Activated CD8-positive, alpha-beta memory T cell treated with anti-CD3 and anti-CD28 coated beads for 1 hour (primary cell): ENCODE data around the gene TPRG1L.

Experiments used
- DNase-seq, 2 donors: peaks; one replicate each; pipeline ENCODE4 v3.0.0-alpha.2; 2020; ENCODE audit warnings: low read depth in 1 of 2; ENCODE audit errors: extremely low read depth in 1 of 2

Gene TPRG1L

DNA sequence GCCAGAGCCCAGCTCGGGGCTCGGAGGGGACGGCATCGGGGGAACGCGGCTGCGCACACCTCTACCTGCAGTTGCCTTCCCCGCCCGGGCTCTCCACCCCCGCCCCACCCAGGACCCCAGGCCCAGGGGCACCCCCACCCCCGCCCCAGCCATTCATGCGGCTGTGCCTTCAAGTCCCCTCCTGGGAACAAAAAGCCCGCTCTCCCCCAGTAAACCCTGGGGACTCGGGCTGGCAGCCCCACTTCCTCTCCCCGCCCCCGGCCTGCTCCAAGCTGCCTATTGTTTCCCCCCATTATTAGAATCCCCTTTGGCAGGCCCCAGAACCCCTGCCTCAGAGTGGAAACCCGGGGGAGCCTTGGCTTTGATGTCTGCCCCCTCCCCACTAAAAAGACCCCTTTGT, 31.5 kb upstream of the TPRG1L start:
- no peak for DNase-seq

DNA sequence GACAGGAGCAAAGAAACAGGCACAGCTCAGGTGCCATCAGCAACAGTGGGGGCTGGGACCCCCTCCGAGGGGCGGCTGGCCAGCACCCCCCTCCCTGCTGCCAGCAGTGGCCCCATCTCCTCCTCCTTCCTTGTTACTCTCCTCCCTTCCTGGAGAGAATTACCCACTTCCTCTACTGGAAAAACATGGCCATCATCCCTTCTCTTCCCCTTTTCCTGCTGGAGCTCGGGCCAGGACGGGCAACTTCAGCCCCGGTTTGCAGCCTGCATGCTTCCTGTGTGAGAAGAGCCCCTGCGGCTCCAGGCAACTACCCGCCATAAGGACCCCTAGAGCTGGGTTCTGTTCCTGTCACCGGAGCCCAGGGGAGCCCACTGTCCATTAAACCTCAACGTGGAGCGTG, 31.1 kb upstream of the TPRG1L start:
- DNase-seq: no peak

DNA sequence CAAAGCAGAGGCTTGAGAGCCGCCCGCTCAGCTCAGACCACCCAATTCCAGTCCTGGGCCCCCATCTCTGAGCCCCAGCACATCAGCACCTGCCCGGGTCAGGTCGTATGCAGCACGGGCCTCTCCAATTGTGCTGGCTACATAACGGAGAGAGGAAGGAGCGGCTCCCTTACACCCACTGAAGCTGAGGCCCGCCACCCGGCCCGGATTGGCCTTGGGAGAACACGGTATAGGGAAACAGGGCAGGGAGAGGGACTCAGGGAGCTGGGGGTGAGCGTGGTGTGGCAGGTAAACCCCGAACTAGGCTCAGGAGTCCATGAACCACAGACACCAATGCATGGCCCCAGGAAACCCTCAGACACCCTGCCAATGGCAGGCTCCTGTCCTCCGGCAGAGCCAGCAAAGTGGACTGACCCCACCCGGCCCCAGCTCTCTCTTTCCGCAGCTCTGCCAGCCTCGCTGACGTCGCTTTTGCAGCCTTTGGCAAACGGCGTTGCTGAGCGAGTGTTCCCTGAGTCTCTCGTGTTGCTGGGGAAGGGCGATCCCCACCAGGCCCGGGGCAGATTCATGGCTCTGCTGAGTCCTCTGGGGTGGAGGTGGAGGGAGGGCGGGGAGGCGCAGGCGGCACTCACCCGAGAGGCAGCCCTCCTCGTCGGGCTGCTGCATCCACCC, 30.0 kb upstream of the TPRG1L start:
- DNase-seq: no peak

DNA sequence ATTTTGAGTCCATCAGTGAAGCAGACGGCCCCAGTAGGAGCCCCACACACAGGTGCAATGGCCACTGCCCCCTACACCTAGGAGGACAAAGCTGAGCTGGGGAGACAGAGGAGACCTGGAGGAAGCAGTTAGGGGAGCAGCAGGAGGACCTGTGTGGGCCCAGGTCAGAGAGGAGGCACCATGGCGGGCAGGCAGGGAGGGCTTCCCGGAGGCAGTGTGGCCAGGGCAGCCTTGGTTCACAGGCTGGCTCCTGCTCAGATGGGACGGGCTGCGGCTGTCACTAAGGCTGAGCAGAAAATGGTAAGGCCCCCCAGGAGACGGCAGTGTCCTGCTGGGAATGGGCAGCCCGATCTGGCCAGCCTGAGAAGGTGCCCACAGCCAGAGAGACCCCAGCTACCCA, 28.9 kb upstream of the TPRG1L start:
- no peak for DNase-seq

DNA sequence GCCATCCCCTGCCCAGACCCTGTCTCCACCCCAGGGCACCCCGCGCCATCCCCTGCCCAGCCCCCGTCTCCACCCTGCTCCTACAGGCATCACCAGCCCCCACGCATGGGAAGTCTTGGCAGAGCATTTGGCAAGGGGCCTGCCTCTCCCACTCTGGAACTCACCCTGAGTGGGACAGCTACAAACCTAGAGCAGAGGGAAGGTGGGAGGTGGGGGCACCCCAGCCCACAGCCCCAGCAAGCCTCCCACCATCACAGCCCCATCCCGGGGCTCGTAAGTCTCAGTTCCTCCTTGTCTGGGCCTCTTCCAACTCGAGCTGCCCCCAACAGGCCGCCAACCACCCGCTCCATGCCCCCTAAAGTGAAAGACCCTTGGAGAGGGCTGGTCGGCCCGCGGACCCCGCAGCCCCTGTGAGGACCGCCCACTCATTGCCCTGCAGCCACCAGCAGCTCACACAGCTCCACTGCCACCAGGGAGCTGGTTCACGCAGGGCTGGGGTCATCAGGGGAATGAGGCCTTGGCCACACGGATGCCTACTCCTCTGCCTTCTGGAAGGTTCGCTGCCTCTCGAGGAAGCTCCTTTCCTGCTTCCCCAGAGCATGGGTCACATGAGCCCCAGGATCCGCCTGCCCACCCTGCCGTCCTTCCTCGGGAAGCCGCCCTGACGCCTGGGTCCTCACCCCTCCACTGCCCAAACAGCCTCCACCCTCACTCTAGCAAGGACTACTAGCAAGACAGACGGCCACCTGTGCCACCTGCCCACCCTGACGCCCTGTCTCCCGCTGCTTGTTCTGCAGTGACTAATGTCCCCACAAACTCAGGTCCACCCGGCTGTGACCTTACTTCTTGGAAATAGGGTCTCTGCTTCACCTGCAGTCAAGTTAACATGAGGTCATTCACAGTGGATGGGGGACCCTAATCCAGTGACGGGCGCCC, 27.9 kb upstream of the TPRG1L start:
- no peak for DNase-seq

DNA sequence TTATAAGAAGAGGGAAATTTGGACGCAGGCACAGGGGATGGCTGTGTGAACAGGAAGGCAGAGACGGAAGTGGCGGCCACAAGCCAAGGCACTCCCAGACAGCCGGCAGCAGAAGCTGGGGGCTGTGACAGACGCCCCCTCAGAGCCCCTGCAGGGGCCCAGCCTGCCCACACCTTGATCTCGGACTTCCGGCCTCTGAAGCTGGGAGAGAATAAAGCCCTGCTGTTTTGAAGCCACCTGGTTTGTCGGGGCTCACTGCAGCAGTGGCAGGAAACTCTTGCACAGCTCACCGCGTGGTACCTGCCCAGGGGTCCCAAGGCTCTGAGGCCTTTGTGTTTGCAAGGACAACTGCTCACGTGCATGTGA, 27.2 kb upstream of the TPRG1L start:
- no peak for DNase-seq

DNA sequence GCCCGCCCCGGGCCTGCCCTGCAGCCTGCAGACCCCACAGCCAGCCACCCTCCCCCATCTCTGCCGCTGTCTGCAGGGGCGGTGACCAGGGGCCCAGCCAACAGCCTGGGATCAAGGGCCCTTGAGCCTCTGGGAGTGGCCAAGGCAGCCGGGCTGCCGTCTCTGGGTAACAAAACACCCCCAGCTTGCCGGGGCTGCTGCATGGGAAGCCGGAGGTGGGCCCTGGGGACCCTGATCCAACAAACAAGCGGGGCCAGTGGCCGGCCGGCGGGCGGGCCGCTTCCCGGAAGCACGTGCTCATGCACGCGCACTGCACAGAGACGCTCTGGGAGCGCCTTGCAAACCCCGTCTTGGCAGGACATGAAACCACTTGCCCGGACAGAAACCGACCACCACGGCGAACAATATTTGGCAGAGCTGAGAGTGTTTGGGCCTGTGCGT, 26.7 kb upstream of the TPRG1L start:
- DNase-seq: no peak

DNA sequence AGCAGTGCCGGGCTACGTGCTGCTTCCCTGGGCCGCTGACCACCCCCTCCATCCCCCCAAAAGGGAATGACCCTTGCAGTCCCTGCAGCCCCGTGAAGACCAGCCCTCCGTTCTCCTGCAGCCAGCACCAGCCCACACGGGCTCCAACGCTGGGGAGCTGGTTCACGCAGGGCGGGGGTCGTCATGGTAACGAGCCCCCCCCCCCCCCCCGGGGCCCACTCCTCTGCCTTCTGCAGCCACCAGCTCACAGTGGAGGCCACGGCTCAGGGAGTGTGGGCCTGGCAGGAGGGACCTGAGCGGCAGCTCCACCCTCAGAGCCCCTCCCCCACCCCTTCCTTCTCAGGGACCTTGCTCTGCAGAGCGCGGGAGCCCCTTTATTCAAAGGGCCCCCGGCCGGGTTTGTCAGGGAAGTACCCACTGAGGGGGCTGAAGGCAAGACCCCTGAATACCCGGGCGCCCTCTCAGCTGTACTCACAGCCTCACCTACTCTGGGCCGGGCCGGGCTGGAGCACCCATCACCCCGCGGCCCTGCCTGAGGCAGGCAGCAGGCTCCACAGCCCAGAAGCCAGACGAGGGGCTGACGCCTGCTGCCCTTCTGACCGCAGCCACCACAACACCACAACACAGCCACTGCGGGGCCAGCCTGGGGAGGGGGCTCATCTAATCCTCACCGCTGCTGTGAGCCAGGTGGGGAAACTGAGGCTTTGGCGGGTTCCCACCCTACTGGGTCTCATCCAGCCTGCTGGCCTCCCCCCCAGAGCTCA, 26.1 kb upstream of the TPRG1L start:
- DNase-seq: no peak

DNA sequence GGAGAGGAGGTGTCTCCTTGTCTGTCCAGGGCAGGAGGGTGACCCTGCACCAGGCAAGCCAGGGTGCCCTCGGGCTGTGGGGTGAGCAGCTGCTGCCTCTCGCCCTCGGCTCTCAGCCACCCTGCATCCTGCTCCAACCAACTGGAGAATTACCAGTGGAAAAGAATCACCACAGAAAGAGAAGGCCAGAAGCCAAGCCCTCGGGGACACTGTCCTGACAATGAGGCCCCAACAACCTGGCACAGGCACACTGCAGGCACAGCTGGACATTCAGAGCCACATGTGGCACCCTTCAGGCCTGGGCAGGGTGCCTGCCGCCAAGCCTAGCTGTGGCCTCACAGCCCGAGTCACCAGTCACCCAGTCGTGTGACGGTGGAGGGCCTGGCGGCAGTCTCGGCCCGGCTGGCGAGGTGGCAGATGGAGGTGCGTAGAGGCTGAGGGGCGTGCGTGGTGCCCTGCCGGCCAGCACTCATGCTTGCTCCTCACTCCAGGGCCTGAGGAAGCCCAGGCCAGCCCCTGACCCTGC, 25.5 kb upstream of the TPRG1L start:
- no peak for DNase-seq

DNA sequence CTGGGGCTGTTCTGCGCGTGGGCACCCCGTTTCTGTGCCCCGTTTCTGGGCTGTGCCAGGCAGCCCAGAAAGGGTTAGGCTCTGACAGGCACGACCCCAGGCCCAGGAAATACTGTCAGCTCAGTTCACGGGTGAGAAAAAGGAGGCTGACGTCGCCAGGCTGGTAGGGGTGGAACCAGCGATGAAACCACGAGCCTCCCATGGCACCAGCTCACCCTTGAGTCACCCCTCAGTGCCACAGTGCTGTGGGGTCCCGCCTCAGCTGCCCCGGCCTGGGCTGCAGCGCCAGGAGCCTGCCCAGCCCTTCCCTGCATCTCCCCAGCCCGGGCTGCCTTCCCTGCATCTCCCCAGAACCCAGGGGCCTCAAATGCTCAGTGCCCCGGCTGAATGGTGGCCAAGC, 25.0 kb upstream of the TPRG1L start:
- no peak for DNase-seq

DNA sequence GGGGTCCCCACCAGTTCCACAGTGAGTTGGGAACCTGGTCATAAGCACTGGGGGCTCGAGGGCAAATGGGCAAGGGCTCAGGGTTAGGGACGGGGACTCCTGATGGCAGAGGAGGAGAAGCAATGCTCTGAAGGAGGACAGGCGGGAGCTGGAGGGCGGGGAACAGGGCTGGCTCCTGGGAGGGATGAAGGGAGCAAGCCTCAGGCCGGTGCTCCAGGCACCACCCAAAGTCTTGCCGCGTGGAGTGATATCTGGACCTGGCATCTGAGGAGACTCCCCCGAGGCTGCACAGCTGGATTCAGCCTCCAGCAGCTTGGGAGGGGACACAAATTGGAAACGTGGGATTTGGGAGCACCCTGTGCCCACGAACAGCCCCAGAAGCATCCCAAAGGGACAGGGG, 24.5 kb upstream of the TPRG1L start:
- no peak for DNase-seq

DNA sequence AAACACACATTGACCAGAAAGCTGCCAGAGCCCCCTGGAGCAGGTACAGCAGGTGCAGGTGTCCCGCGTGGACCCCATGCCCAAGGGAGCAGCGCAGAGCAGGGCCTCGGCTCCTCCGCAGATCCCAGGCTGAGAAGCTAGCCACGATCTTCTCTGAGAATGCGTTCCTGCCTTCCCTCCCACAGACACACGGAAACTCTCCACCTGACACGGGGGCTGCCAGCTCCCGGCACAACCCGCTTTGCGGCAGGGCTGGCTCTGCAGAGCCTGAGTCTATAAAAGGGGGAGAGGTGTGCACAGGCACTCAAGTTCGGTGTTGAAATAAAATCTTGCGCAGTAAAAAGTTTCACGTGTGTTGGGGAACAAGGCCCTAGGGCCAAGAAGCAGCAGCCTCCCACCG, 23.1 kb upstream of the TPRG1L start:
- DNase-seq: no peak

DNA sequence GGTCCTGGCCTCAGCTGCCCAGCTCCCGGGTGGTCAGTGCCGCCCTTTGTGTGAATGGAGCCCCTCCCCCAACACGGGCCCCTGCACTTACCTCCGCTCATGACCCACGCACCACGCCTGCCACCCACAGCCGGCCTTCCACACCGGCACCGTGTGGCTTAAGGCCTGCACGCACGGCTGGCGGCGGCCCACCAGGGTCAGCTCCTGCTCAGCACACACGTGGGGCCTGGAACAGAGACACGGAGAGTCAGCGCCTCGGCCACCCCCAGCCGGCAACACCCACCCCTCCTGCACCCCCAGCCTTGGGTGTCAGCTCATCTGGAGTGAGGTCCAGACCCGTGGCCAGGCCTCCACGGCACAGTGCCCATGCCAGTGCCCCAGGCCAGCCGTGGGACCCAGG, 22.4 kb upstream of the TPRG1L start:
- DNase-seq: no peak

DNA sequence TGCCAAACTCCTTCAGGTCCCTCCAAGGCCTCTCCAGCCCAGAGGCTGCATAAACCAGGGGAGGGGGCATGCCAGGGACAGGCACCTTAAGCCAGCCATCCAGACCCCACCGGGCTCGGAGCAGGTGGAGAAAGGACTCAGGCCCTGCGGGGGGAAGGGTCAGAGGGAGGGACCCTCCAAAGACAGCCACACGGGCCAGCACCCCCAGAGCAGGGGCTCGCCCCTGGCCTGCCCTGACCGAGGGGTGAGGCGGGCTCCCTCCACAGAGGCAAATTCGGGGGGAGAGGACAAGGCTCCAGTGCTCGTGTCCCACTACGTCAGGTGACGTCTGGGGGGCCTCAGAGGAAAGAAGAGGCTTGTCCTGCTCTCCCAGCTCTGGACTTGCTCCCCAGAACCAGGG, 21.7 kb upstream of the TPRG1L start:
- DNase-seq: no peak

DNA sequence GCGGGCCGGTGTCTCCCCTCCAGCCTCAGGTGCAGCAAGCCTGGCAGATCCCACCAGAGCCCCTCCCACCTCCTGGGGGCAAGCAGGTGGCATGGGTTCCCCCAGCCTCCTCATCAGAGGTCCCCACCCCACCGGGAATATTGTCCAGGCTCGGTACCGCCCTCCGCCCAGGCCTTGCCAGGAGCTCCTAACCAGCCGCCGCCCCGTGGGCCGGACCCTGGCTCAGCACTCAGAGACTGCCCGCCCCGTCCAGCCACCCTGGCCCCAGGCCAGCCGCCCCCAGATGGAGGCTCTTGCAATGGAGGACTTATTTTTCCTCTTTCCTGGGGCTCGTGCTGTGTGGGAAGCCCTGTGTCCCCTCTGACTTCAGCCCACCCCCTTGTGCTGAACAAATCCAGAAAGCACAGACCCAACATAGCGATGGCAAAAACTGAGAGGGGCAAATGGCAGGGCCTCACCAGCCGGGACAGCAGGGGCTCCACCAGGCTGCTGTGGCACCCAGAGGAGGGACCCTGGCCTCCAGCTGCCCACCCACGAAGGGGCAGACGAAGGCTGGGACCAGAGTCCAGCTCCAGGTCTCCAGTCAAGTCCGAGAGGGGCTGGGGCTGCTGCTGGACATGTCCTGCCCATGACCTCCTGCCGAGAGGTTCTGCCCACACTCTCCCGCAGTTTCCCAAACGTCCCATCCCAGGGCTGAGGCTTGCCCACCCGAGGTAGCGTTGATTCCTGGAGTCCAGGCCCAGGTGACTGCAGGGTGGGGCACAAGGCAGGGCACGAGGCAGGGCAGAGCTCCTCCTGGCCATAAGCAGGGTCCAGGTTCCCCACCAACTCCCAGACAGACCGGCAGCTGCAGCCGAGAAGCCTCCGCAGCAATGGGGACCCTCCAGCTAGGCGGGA, 21.0 kb upstream of the TPRG1L start:
- DNase-seq: no peak

DNA sequence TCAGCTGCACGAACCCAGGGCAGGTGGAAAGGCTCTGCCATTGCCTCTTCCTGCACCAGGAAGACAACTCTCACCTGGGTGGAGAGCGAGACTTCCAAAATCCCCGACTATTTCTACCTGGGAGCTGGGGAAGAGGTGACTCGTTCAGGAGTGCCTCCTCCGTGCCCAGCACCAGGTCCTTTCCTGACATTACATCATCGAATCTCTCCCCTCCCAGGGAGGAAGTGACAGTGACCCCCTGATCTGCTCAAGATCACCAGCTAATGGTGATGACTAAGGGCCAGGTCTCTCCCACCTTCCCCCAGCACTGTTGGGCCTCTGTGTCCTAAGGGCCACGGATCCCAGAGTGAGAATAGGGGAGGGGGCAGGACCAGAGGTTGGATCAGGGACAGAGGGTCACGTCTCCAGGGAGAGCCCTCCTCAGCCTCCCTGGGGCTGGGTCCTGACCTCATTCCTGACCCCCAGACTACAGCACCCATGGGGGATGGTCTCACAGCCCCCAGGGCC, 20.3 kb upstream of the TPRG1L start:
- no peak for DNase-seq

DNA sequence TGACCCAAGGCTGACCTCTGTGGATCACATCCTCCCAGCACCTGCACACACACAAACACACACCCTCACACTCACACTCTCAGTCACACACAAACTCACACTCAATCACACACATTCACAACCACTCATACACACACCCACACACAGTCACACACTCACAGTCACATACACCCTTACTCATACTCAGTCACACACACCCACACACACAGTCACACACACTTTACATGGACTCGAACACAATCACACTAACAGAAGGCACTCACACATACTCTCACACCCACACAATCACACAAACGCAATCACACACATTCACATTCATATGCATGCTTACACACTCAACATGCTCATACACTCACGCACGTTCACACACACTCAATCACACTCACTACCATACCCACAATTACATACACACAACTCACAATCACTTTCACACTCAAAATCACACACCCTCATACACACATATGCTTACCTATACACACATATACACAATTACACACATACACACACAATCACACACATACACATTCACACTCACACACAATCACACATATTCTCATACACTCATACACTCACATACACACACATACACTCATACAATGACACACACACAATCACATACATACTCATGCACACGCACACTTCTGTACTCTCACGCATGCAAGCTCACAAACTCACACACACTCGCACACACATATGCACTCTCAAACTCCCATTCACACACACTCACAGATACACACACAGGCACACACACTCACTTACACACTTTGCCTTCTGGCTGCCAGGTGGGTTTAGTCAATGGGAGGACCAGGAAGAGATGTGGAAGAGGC, 19.6 kb upstream of the TPRG1L start:
- no peak for DNase-seq

DNA sequence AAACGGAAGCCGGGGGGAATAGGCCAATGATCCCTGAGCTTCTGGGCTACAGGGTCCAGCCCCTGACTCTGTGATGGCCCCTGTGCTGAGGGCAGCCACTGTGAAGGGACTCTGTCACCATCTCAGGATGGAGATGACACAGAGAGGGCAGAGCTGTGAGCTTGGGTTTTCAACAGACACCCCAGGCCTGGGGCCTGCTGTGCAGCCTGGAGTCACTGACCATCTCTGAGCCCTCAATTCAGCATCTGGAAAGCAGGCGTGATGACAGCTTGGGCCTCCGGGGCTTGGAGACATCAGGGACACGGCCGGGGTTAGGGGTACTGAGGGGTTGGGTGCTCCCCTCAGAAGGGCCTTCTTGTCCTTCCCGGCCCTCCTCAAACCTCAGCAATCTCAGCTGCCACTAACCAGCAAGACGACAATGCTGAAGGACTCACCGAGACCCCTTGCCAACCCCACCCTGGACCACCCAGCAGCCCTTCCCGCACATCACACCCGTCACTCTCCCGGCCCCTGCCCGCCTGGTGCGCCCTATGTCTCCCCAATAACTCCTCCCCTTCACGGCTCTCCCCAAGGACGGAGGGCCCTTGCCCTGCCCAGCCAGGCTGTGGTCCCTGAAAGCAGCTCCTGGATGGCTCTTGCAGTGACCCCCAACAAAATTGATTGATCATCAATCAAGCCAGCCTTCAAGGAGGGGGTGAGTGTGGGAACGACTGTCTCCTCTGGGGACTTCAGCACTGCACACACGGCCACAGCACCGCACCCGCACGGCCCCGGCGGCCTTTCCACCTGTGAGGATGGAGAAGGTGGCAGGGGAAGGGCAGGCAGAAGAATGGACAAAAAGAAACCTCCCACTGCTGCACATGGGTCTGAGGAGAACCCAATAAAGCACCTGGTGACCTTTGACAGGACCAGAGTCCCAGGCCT, 17.8 kb upstream of the TPRG1L start:
- no peak for DNase-seq
